GM21825 (cell line): ENCODE measurements around the gene TSKS.

Experiments used
- ATAC-seq: cut with Tn5 transposase; IDR thresholded peaks from one replicate; pipeline ENCODE4 v1.9.1; 2021; ENCODE audit warnings: mild to moderate bottlenecking, moderate library complexity; ENCODE audit not compliant: unreplicated experiment

TSKS gene, protein sequence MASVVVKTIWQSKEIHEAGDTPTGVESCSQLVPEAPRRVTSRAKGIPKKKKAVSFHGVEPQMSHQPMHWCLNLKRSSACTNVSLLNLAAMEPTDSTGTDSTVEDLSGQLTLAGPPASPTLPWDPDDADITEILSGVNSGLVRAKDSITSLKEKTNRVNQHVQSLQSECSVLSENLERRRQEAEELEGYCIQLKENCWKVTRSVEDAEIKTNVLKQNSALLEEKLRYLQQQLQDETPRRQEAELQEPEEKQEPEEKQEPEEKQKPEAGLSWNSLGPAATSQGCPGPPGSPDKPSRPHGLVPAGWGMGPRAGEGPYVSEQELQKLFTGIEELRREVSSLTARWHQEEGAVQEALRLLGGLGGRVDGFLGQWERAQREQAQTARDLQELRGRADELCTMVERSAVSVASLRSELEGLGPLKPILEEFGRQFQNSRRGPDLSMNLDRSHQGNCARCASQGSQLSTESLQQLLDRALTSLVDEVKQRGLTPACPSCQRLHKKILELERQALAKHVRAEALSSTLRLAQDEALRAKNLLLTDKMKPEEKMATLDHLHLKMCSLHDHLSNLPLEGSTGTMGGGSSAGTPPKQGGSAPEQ

DNA sequence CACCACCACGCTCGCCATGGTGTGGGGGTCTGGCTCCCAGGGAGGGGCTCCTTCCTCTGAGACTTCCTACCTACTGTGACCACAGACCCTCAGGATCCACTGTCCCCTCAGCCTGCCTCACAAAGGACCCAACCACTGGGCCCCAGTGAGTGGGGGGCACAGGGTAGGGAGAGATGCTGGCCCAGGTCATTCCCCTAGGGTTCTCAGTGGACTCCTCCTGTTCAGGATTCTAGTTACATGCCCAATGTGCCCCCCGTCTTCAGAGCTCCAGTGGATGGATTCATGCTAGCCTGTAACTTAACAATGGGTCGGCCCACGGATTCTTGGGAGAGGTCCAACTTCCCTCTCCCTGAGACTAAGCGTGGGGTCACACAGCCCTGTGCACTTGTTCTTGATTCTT is at the start of gene TSKS:
Gene TSKS (minus strand): TSS at position 77 of the 400 bp plus-strand sequence. CDS start 59 bp downstream, at position 18.
- no peak for ATAC-seq

GRCh38 chr19:49812452-49812996 is 49.4 kb upstream of the TSKS start:
- no peak for ATAC-seq

GRCh38 chr19:49811328-49811727 is 48.2 kb upstream of the TSKS start:
- ATAC-seq = no peak

GRCh38 chr19:49809941-49810389 is 46.9 kb upstream of the TSKS start:
- ATAC-seq = no peak

DNA sequence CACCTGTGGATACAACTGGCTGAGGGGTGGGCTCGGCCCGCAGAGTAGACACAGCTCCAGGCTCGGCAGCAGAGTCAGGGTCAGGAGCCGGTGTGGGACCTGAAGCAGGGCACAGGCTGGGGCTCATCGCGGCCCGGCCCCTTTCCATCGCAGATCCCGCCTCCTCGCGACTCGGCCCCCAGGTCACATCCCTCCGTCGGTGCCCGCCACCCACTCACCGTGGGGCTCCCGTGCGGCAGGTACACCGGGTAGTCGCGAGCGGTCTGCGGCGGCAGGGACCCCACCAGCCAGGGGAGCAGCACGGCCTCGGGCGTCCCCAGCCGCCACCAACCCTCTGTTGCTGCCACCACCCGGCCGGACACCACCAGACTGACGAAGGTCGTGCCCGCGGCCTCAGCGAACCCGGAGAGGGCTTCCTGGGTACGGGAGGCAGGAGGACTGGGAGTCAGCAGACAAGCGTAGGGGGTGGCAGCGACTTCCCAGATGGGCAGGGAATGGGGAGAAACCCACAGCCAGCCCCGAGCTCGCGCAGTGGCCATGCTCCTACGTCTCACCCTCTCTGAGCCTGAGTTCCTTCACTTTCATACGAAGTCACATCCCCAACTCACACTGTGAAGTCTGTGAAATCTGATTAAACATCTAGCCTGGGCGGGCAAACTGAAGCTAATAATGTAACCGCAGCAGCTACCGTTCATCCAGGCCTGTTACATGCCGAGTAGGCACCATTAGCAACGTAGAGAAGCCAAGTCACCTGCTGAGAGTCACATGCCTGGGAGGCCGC is 46.2 kb upstream of the TSKS start:
- no peak for ATAC-seq

GRCh38 chr19:49808711-49809159 is 45.6 kb upstream of the TSKS start:
- ATAC-seq = no peak

DNA sequence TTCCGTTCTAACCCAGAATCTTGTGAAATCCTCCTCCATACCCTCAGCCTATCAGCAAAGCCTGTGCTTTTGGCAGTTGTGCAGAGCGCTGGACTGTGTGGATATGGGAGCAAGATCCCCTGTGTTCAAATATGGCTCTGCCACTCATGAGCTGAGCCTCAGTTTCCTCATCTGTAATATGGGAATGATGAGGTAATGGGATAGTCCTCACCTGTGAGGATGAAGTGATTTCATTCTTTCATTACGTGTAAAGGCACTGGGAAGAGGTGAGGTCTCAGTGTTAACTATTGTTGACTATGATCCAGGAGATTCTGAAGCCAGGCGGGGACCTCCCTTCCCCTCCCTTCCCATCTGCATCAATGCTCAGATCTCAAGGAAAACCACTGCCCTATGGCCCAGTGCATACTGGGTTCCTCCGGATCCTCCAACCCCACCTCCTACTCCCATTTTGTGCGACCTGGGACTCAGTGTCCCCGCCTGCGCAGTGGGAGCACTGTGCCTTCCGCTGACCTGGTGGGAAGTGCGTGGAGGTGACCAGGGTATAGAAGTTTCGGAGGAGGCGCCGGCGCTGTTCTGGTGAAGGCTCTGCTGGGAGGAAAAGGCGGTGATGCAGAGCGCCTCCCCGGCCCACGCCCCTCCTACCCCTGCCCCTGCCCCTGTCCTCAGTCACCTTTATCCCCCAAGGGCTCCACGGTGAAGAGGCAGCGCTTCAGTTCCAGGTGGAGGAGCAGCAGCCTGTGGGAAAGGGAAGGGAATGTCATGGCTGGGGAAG is 45.0 kb upstream of the TSKS start:
- ATAC-seq = no peak

DNA sequence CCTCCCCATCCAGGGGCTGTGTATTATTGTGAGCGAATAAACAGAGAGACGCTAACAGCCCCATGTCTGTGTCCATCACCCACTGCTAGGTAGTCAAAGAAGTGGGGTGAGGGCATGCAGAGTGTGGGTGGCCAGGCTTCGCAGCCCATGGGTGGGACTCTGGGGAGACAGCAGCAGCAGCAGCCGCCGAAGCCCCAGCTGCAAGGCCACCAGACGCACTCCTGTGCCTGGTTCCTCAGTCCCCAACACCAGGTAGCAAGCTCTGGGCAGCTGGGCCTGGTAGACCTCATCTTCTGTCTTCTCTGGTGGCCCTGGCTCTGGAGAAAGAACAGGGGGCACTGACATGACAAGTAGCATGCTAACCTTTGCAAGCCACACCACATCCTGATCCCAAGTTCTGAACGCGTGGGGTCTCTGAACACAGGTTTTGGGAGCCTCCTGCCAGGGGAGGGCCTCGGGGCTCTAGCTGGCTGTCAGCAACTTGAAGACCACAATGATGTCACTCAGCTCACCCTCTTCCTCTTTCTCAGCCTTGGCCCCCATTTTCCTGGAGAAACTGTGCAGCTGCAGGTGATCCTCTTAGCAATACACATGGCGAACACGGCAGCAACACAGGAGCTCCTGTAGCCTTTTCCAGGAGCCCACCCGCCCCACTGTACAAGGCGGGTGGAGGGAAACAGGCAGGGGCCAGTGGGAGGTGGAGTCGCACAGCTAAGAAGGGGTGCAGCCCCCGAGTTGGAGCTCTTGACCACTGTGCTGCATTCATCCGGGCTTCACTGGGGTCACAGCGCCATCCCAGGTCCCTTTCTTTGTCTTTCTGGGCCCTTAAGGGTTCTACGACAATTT is 44.2 kb upstream of the TSKS start:
- no peak for ATAC-seq

DNA sequence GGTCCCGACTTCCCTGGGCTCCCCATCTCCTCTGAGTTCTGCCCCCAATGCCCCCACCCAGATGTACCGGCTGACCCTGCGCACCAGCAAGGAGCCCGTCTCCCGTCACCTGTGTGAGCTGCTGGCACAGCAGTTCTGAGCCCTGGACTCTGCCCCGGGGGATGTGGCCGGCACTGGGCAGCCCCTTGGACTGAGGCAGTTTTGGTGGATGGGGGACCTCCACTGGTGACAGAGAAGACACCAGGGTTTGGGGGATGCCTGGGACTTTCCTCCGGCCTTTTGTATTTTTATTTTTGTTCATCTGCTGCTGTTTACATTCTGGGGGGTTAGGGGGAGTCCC is 43.5 kb upstream of the TSKS start:
- no peak for ATAC-seq

GRCh38 chr19:49805822-49806619 is 42.9 kb upstream of the TSKS start:
- ATAC-seq = no peak

- ATAC-seq = no peak
Measured at GRCh38 chr19:49803529-49803856, 40.4 kb upstream of the TSKS start.

DNA sequence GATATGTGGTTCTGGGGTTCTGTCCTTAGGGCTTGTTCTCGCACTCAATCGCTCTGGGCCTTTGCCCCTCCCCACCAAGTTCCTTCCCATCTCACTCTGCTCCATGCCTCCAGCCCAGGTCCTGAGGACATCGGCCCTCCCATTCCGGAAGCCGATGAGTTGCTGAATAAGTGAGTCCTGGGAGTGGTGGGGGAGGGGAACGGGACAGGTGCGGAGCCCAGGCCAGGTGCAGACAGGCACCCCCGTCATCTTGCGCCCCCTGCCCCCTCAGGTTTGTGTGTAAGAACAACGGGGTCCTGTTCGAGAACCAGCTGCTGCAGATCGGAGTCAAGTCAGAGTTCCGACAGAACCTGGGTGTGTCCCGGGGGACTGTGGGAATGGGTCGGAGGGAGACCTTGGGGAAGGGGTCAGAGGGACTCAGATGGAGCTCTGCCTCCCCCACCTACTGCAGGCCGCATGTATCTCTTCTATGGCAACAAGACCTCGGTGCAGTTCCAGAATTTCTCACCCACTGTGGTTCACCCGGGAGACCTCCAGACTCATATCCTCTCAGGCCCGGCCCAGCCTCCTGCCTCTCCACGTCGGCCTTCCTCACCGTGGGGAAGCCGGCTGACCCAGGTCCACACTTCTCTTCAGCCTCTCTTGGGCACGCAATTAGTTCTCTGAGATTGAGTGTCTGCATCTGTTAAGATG is 39.9 kb upstream of the TSKS start:
- ATAC-seq = no peak

- ATAC-seq = no peak
Measured at GRCh38 chr19:49801966-49802661, 39.0 kb upstream of the TSKS start.

GRCh38 chr19:49801401-49801888 is 38.3 kb upstream of the TSKS start:
- ATAC-seq = no peak

- ATAC-seq = no peak
Measured at GRCh38 chr19:49800771-49801170, 37.7 kb upstream of the TSKS start.

DNA sequence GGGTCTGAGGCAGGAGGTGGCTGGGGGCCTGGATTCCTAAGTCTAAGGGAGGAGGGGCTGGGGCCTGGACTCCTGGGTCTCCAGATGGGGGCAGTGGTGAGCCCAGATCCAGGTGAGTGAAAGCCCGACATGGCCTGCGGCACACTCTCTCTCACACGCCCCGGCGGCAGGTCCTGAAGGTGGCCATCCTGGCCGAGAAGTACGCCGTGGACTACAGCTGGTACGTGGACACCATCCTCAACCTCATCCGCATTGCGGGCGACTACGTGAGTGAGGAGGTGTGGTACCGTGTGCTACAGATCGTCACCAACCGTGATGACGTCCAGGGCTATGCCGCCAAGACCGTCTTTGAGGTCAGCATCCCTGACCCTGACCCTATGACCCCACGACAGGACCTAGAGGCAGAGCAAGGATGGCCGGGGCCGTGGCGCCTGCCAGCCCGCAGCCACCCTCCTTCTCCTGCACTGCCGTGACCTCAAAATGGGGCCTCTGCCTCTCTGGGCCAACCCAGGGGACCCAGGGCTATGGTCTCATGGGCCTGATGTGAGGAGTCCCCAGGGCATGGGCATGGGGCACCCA is 36.8 kb upstream of the TSKS start:
- ATAC-seq = no peak

GRCh38 chr19:49799271-49799797 is 36.2 kb upstream of the TSKS start:
- ATAC-seq = no peak
